AG04449 (cell line): ENCODE results near the gene SCYGR5.
"Not testable (repeated sequence)": the region's sequence is repeated elsewhere in the genome, so short reads cannot be mapped to it uniquely, and the experiment has no call there.

Source experiments
- CTCF ChIA-PET: fragments of 350-600 bp; formaldehyde crosslinking; extraction: SDS; loops from one replicate; lab custom pipeline; 2021; ENCODE audit warnings: antibody characterized with exemption; lab: Yijun Ruan, JAX
- POLR2A ChIA-PET: fragments of 400-600, 350-600 bp; formaldehyde crosslinking; extraction: SDS; loops from one replicate; lab custom pipeline; 2020; ENCODE audit warnings: antibody characterized with exemption, inconsistent platforms; lab: Yijun Ruan, JAX
- DNase-seq: peaks from one replicate; pipeline ENCODE4 v3.0.0-alpha.2; 2010; ENCODE audit warnings: low read depth, low spot score
- H3K4me3 ChIP-seq: 2 replicates; pipeline ENCODE4 v1.5.1; 2011; ENCODE audit warnings: low read depth, mild to moderate bottlenecking, control low read depth, low read length
- CTCF ChIP-seq: IDR thresholded peaks from one replicate; pipeline ENCODE4 v1.5.1; 2011; ENCODE audit warnings: mild to moderate bottlenecking, moderate library complexity, low read length, control low read depth, inconsistent platforms; ENCODE audit not compliant: insufficient read depth; ENCODE audit errors: missing control alignments

SCYGR5 gene

GRCh38 chr2:227666631-227667170 is at the start of gene SCYGR5:
SCYGR5 (plus strand) TSS chr2:227666804; CDS start chr2:227666804, 0 bp downstream.
- CTCF ChIA-PET = interaction anchor here (1.9 to 2.1 kb wide), 2 partner anchors 9 to 99 kb away, joined by 5 to 6 read pairs; no protein-coding TSS in a partner anchor
- POLR2A ChIA-PET, DNase-seq, H3K4me3 ChIP-seq: not testable (repeated sequence)

- CTCF ChIA-PET = no interaction called here
- no peak for TF ChIP-seq CTCF
- POLR2A ChIA-PET = no interaction called here
- H3K4me3 ChIP-seq = no peak within 1 kb of the TSS
- no peak for DNase-seq
Measured at GRCh38 chr2:227617316-227618230, 49.0 kb upstream of the SCYGR5 start, which contains the start of gene SCYGR4. SCYGR4 (plus strand) TSS chr2:227617498; CDS start chr2:227617498, 0 bp downstream.

GRCh38 chr2:227623226-227623625 is 43.4 kb upstream of the SCYGR5 start:
- peak; percentile 41 for DNase-seq
- ChIA-PET POLR2A (no interaction called here), CTCF (no interaction called here)
- no peak for TF ChIP-seq CTCF
- no peak overlapping the region for H3K4me3 ChIP-seq

GRCh38 chr2:227625420-227625819 is 41.2 kb upstream of the SCYGR5 start:
- DNase-seq = no peak
- ChIA-PET CTCF (no interaction called here), POLR2A (no interaction called here)
- no peak for TF ChIP-seq CTCF
- H3K4me3 ChIP-seq = no peak overlapping the region

GRCh38 chr2:227626580-227627151 is 39.9 kb upstream of the SCYGR5 start:
- no peak for DNase-seq
- CTCF ChIA-PET = no interaction called here
- TF ChIP-seq CTCF = no peak
- H3K4me3 ChIP-seq = no peak overlapping the region
- POLR2A ChIA-PET = no interaction called here

GRCh38 chr2:227627769-227628168 is 38.8 kb upstream of the SCYGR5 start:
- H3K4me3 ChIP-seq = no peak overlapping the region
- no peak for TF ChIP-seq CTCF

More at GRCh38 chr2:227627769-227628168, 38.8 kb upstream of the SCYGR5 start:
- DNase-seq = no peak
- ChIA-PET POLR2A (no interaction called here), CTCF (interaction anchor here (0.7 kb wide), 1 partner anchor 11 kb away, joined by 3 read pairs; no protein-coding TSS in a partner anchor)
